Measurements from ENCODE around the gene DOP1B.
"Not testable (repeated sequence)": the region's sequence is repeated elsewhere in the genome, so short reads cannot be mapped to it uniquely, and the experiment has no call there.

The DOP1B gene

GRCh38 chr21:36127250-36127904 lies 29.2 kb upstream of the DOP1B start:
- Histone ChIP-seq H2AFZ (ENCODE audit: low read depth) (no peak overlapping the region), H3K4me2 (no peak overlapping the region), H3K36me3 (ENCODE audit: insufficient read depth) (no peaks in the 10 kb centered on the region), H3K79me2 (ENCODE audit: insufficient read depth, low read depth) (no peaks in the 10 kb centered on the region), H3K27ac (no peak overlapping the region), H3K27me3 (ENCODE audit: insufficient read depth, low read depth) (no peaks in the 10 kb centered on the region), H3K4me1 (ENCODE audit: low read depth, poor library complexity, severe bottlenecking) (peaks cover 33% of the 10 kb centered on the region), H3K9ac (no peak overlapping the region), H3K4me3 (IDR thresholded peaks at IDR 0.05; ENCODE audit: insufficient read depth, low read depth, low read length) (no peak overlapping the region), H4K20me1 (ENCODE audit: insufficient read depth) (no peaks in the 10 kb centered on the region)
- no peak for TF ChIP-seq CTCF (conservative IDR thresholded peaks at IDR 0.05; ENCODE audit: low read depth, low read length)

GRCh38 chr21:36127977-36128376 lies 28.6 kb upstream of the DOP1B start:
- TF ChIP-seq CTCF (conservative IDR thresholded peaks at IDR 0.05; ENCODE audit: low read depth, low read length) = no peak
- Histone ChIP-seq H3K4me1 (ENCODE audit: low read depth, poor library complexity, severe bottlenecking) (peaks cover 28% of the 10 kb centered on the region), H4K20me1 (ENCODE audit: insufficient read depth) (no peaks in the 10 kb centered on the region), H2AFZ (ENCODE audit: low read depth) (no peak overlapping the region), H3K9ac (no peak overlapping the region), H3K79me2 (ENCODE audit: insufficient read depth, low read depth) (no peaks in the 10 kb centered on the region), H3K27me3 (ENCODE audit: insufficient read depth, low read depth) (no peaks in the 10 kb centered on the region), H3K27ac (no peak overlapping the region), H3K4me2 (no peak overlapping the region), H3K36me3 (ENCODE audit: insufficient read depth) (no peaks in the 10 kb centered on the region), H3K4me3 (IDR thresholded peaks at IDR 0.05; ENCODE audit: insufficient read depth, low read depth, low read length) (no peak overlapping the region)

GRCh38 chr21:36129219-36129618 lies 27.4 kb upstream of the DOP1B start:
- H3K4me3 ChIP-seq (IDR thresholded peaks at IDR 0.05; ENCODE audit: insufficient read depth, low read depth, low read length) = no peak overlapping the region
- no peaks in the 10 kb centered on the region for H3K27me3 ChIP-seq (ENCODE audit: insufficient read depth, low read depth)
- no peaks in the 10 kb centered on the region for H3K36me3 ChIP-seq (ENCODE audit: insufficient read depth)
- H2AFZ ChIP-seq (ENCODE audit: low read depth) = peak overlapping the region; percentile 11; the same call in 1 of the 2 replicates
- H4K20me1 ChIP-seq (ENCODE audit: insufficient read depth) = no peaks in the 10 kb centered on the region
- TF ChIP-seq CTCF (conservative IDR thresholded peaks at IDR 0.05; ENCODE audit: low read depth, low read length) = no peak
- no peak overlapping the region; the same call in 1 of the 2 replicates for H3K4me2 ChIP-seq
- no peak overlapping the region for H3K27ac ChIP-seq
- H3K79me2 ChIP-seq (ENCODE audit: insufficient read depth, low read depth) = no peaks in the 10 kb centered on the region
- H3K4me1 ChIP-seq (ENCODE audit: low read depth, poor library complexity, severe bottlenecking) = peaks cover 33% of the 10 kb centered on the region
- H3K9ac ChIP-seq = no peak overlapping the region

- not testable (repeated sequence) for H3K36me3 ChIP-seq (ENCODE audit: insufficient read depth); H4K20me1 ChIP-seq (ENCODE audit: insufficient read depth); H3K27me3 ChIP-seq (ENCODE audit: insufficient read depth, low read depth); H3K9ac ChIP-seq; H3K4me3 ChIP-seq (IDR thresholded peaks at IDR 0.05; ENCODE audit: insufficient read depth, low read depth, low read length); H3K79me2 ChIP-seq (ENCODE audit: insufficient read depth, low read depth); H3K27ac ChIP-seq
- peak overlapping the region; percentile 50; the same call in 1 of the 2 replicates for H2AFZ ChIP-seq (ENCODE audit: low read depth)
- H3K4me2 ChIP-seq = peak overlapping the region; percentile 72
- H3K4me1 ChIP-seq (ENCODE audit: low read depth, poor library complexity, severe bottlenecking) = peaks cover 30% of the 10 kb centered on the region
Measured at GRCh38 chr21:36130414-36130762, 26.2 kb upstream of the DOP1B start.

GRCh38 chr21:36130839-36131238 lies 25.8 kb upstream of the DOP1B start:
- not testable (repeated sequence) for H3K4me3 ChIP-seq (IDR thresholded peaks at IDR 0.05; ENCODE audit: insufficient read depth, low read depth, low read length); H3K9ac ChIP-seq; H3K27ac ChIP-seq; H4K20me1 ChIP-seq (ENCODE audit: insufficient read depth); H3K79me2 ChIP-seq (ENCODE audit: insufficient read depth, low read depth); H3K27me3 ChIP-seq (ENCODE audit: insufficient read depth, low read depth); H3K36me3 ChIP-seq (ENCODE audit: insufficient read depth)
- Histone ChIP-seq H3K4me2 (peak overlapping the region; percentile 72), H2AFZ (ENCODE audit: low read depth) (peak overlapping the region; percentile 50; the same call in 1 of the 2 replicates), H3K4me1 (ENCODE audit: low read depth, poor library complexity, severe bottlenecking) (peaks cover 26% of the 10 kb centered on the region)

Measured in KMS-11 (cell line).